BE2C (cell line): ENCODE measurements around the gene PHKG2.

Experiments
- DNase-seq: peaks from one replicate; pipeline ENCODE4 v3.0.0-alpha.2; 2020
- H3K27me3 ChIP-seq: fragments of 250-450 bp; sonication (Bioruptor Pico); 2 replicates; pipeline ENCODE4 v1.5.1; 2020; ENCODE audit warnings: mild to moderate bottlenecking
- H3K36me3 ChIP-seq: fragments of 250-450 bp; sonication (Bioruptor Pico); 2 replicates; pipeline ENCODE4 v1.5.1; 2020; ENCODE audit warnings: mild to moderate bottlenecking
- H3K4me1 ChIP-seq: fragments of 250-450 bp; sonication (Bioruptor Pico); 2 replicates; pipeline ENCODE4 v1.5.1; 2020
- H3K4me3 ChIP-seq: 2 replicates; pipeline ENCODE4 v1.5.1; 2011; ENCODE audit warnings: low read depth, low read length
- H3K9me3 ChIP-seq: fragments of 250-450 bp; sonication (Bioruptor Pico); 2 replicates; pipeline ENCODE4 v1.5.1; 2020
- CTCF ChIP-seq: IDR thresholded peaks from 2 replicates; pipeline ENCODE4 v1.5.1; 2012; ENCODE audit warnings: mild to moderate bottlenecking, low read depth, low read length

Gene PHKG2

GRCh38 chr16:30720694-30721093 is 27.5 kb upstream of the PHKG2 start:
- no peak for DNase-seq
- Histone ChIP-seq H3K4me3 (no peak overlapping the region), H3K27me3 (no peaks in the 10 kb centered on the region), H3K4me1 (peaks cover 3% of the 10 kb centered on the region; the same call in 1 of the 2 replicates), H3K9me3 (no peaks in the 10 kb centered on the region), H3K36me3 (peaks cover 60% of the 10 kb centered on the region)
- no peak for TF ChIP-seq CTCF

GRCh38 chr16:30721167-30721566 is 27.1 kb upstream of the PHKG2 start:
- DNase-seq = no peak
- no peak overlapping the region for H3K4me3 ChIP-seq
- H3K27me3 ChIP-seq = no peaks in the 10 kb centered on the region
- H3K36me3 ChIP-seq = peaks cover 60% of the 10 kb centered on the region
- no peak for TF ChIP-seq CTCF
- H3K4me1 ChIP-seq = no peaks in the 10 kb centered on the region
- H3K9me3 ChIP-seq = no peaks in the 10 kb centered on the region

GRCh38 chr16:30721606-30722005 is 26.6 kb upstream of the PHKG2 start:
- H3K4me1 ChIP-seq = no peaks in the 10 kb centered on the region
- H3K4me3 ChIP-seq = no peak overlapping the region
- no peak for TF ChIP-seq CTCF
- no peak for DNase-seq
- no peaks in the 10 kb centered on the region for H3K9me3 ChIP-seq
- H3K36me3 ChIP-seq = peaks cover 55% of the 10 kb centered on the region
- no peaks in the 10 kb centered on the region for H3K27me3 ChIP-seq

- Histone ChIP-seq H3K9me3 (no peaks in the 10 kb centered on the region), H3K4me3 (no peak overlapping the region), H3K36me3 (peaks cover 57% of the 10 kb centered on the region), H3K4me1 (no peaks in the 10 kb centered on the region), H3K27me3 (no peaks in the 10 kb centered on the region)
- DNase-seq = no peak
- TF ChIP-seq CTCF = no peak
Observed at GRCh38 chr16:30722443-30722842, 25.8 kb upstream of the PHKG2 start.

GRCh38 chr16:30722916-30723315 is 25.3 kb upstream of the PHKG2 start:
- Histone ChIP-seq H3K36me3 (peaks cover 56% of the 10 kb centered on the region), H3K9me3 (no peaks in the 10 kb centered on the region), H3K4me1 (no peaks in the 10 kb centered on the region), H3K27me3 (no peaks in the 10 kb centered on the region), H3K4me3 (no peak overlapping the region)
- DNase-seq = no peak
- no peak for TF ChIP-seq CTCF

GRCh38 chr16:30723725-30724355 is 24.4 kb upstream of the PHKG2 start:
- H3K4me3 ChIP-seq = no peak overlapping the region
- DNase-seq = no peak
- TF ChIP-seq CTCF = no peak
- no peaks in the 10 kb centered on the region for H3K27me3 ChIP-seq
- no peaks in the 10 kb centered on the region for H3K9me3 ChIP-seq
- H3K4me1 ChIP-seq = no peaks in the 10 kb centered on the region
- peaks cover 54% of the 10 kb centered on the region for H3K36me3 ChIP-seq
